ENCODE data around the gene CNIH2.

DNA sequence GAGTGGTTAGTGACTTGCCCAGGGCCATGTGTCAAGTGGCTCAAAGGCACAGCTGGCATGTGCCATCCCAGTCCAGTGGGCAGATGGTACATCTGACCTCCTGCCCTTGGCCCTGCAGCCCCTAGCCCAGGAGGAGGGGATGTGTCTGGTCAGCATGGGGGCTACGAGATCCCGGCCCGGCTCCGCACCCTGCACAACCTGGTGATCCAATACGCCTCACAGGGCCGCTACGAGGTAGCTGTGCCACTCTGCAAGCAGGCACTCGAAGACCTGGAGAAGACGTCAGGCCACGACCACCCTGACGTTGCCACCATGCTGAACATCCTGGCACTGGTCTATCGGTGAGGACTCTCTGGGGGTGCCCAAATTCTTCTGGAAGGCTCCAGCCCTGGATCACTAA is 15.3 kb upstream of the CNIH2 start:
- TF ChIP-seq, protein P1, sequence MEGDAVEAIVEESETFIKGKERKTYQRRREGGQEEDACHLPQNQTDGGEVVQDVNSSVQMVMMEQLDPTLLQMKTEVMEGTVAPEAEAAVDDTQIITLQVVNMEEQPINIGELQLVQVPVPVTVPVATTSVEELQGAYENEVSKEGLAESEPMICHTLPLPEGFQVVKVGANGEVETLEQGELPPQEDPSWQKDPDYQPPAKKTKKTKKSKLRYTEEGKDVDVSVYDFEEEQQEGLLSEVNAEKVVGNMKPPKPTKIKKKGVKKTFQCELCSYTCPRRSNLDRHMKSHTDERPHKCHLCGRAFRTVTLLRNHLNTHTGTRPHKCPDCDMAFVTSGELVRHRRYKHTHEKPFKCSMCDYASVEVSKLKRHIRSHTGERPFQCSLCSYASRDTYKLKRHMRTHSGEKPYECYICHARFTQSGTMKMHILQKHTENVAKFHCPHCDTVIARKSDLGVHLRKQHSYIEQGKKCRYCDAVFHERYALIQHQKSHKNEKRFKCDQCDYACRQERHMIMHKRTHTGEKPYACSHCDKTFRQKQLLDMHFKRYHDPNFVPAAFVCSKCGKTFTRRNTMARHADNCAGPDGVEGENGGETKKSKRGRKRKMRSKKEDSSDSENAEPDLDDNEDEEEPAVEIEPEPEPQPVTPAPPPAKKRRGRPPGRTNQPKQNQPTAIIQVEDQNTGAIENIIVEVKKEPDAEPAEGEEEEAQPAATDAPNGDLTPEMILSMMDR (IDR thresholded peaks at IDR 0.05): no peak
- no peak for TF ChIP-seq POLR2A (IDR thresholded peaks at IDR 0.05)

All from Peyer's patch (tissue), 4 donors.